HG02678 (cell line): ENCODE measurements around the gene ANK2.

Source experiments
- ATAC-seq: cut with Tn5 transposase; IDR thresholded peaks from one replicate; pipeline ENCODE4 v1.9.1; 2021; ENCODE audit warnings: mild to moderate bottlenecking, moderate library complexity; ENCODE audit not compliant: unreplicated experiment

Gene ANK2

DNA sequence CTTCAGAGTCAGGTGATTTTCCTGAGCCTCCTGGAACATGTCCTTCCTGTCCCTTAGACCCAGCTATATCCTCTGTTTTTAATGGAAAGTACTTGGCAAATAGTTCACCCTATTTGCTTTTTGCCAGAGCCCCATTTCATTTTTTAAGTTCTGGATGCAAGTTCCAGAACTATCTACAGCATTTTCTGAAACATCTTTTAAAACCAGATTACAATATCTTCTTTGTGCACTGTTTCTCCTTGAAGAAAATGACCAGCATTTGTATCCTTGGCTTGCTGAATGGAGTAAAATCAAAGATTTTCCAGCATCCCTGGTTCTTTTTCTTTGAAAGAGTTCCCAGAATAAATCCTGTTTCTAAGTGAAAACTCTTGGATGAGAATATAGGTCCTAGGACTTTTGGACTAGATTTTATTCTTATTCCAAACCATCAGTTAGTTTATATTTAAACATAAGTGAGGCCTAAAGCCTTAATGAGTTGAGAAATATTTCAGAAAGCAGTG is 224.3 kb downstream of the ANK2 start:
- no peak for ATAC-seq

- ATAC-seq: no peak
These were observed 227.2 kb downstream of the ANK2 start for GRCh38 chr4:113276464-113277170.

GRCh38 chr4:113278324-113278934 is 229.0 kb downstream of the ANK2 start:
- peak; percentile 99 for ATAC-seq

DNA sequence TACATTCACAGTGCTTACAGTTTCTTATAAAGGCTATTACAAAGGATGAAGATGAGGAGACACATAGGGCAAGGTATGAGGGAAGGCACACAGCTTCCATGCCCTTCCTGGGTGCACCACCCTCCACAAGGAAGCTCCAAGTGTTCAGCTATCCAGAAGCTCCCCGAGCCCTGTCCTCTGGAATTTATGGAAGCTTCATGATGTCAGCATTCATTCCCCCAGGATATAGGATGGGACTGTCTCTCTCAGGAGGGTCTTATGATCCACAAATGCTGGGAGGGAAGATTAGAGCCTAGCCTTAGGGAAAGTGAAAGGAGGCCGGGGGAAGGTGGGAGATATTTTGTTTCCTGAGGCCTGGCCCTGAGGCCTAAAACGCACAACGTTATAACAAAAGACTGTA is 236.0 kb downstream of the ANK2 start:
- no peak for ATAC-seq

DNA sequence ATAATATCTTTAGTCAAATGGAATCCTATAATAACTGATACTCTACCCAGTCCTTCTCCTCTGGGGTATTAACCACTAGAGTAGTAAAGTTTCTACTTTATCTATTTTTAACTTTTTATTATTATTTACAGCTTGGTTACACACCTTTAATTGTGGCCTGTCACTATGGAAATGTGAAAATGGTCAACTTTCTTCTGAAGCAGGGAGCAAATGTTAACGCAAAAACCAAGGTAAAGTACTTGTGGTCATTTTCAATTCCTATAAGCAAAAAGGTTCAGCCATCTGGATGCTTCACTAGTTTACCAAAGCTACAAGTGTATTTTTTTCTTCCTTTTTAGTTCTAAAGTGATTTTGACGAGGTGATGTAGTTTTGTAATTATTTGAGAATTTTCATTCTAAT is 238.8 kb downstream of the ANK2 start:
- no peak for ATAC-seq

DNA sequence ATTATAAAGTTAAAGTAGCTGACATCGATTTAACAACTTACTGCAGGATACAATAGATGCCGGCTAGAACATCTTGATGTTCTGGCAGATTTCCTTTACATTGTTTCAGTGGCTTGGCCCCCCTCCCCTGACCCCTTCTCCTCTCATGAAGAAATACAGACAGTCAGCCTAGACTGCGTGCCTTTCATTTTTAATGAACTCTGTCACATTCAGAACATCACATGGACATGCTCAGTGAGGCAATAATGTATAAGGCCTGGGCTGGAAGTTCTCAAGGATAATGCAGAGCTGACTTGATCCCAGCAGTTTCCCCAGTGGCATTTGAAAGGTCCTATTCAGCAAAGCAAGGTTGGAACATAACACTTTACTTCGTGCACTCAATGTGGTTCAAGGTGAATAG is 239.2 kb downstream of the ANK2 start:
- ATAC-seq: no peak

DNA sequence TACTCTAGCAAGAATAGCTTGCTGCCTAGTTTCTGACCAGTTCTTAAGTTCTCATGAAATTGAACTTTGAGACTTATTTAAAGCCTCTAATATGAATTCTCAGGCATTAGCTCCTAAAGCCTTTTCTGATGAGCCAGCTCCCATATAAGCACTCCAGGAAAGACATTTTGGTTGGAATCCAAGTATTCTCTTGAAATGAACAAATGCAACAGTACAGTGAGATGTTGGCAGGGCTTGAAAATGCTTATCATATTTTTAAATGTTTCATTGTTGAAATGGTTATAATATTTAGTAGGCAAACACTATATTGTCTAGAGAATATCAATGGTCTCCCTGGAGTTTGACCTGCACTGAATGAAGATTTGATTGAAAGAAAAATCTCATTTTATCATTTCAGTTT is 240.3 kb downstream of the ANK2 start:
- no peak for ATAC-seq

DNA sequence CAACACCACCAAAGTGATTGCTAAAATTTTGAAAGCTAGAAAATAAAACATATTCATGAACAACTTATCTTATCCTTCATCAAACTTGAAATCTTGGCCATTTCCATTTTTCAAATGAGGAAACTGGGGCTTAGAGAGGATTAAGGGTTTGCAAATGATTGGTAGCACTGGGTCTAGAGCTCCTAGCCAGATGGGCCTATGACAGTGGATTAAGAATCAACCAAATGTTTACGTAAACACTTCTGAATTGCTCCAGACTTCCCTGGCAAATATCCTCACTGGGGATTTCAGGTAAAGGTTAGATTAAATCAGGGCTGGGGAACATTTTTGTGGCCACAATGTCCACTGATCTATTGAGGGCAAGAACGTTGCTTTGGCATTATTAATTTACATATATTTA is 241.2 kb downstream of the ANK2 start:
- ATAC-seq: no peak

- ATAC-seq: no peak
These were observed 243.1 kb downstream of the ANK2 start for GRCh38 chr4:113292371-113293042.

- no peak for ATAC-seq
These were observed 243.6 kb downstream of the ANK2 start for GRCh38 chr4:113293043-113293560.

- ATAC-seq: no peak
These were observed 244.2 kb downstream of the ANK2 start for GRCh38 chr4:113293674-113294073.

- ATAC-seq: no peak
These were observed 245.5 kb downstream of the ANK2 start for GRCh38 chr4:113294908-113295307.

DNA sequence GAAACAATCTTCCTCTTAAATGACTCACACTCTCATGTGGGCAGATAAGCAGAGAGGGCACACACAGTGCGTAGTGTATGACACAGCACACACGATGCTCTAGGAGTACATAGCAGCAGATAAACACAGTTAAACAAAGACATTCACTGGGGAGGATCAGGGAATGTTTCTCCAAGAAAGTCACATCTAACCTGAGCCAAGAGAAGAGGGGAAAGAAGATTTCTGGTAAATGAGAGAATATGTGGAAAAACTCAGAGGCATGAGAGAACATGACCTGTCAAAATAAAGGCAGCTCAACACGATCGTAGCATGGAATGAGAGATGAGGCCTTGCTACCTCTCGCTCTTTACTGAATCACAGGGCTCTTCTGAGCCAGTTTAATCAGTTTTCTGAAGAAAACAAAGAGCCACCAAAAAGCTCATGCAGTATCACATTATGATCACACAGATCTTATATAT is 251.0 kb downstream of the ANK2 start:
- no peak for ATAC-seq

- no peak for ATAC-seq
These were observed 252.6 kb downstream of the ANK2 start for GRCh38 chr4:113302051-113302450.

GRCh38 chr4:113303315-113303714 is 253.9 kb downstream of the ANK2 start:
- no peak for ATAC-seq

DNA sequence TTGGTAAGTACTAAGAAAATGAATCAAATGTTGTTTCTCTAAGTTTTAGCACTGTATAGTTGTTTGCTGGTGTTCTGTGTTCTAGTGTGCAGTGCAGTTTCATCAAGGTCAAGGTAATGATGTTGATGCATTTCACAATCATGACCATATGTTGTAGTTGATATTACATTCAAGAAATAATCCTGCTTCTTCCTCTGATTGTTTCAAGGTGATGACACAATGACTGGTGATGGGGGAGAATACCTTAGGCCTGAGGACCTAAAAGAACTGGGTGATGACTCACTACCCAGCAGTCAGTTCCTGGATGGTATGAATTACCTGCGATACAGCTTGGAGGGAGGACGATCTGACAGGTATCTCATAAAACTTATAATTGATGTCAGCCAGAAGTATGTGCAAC is 261.6 kb downstream of the ANK2 start:
- ATAC-seq: no peak

GRCh38 chr4:113312529-113312928 is 263.1 kb downstream of the ANK2 start:
- no peak for ATAC-seq

GRCh38 chr4:113314426-113314825 is 265.0 kb downstream of the ANK2 start:
- no peak for ATAC-seq

DNA sequence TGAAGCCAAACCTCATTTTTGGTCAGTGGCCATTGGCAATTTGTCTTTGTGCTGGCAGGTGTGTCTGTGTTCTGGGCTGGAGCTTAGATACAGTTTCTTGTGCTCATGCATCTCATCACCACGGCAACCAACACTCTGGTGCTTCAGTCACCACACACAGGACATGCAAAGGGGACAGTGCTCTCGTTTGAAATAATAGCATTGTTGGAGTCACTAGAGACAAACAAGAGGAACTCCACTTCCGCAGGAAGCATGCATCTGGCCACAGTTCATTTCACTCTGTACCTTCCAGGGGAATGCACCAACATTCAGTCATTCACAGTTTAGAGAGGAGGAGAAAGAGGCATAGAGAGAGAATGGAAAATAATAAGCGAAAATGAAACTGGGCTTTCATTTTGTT is 267.4 kb downstream of the ANK2 start:
- peak; percentile 95 for ATAC-seq

GRCh38 chr4:113317523-113317922 is 268.1 kb downstream of the ANK2 start:
- ATAC-seq: no peak

DNA sequence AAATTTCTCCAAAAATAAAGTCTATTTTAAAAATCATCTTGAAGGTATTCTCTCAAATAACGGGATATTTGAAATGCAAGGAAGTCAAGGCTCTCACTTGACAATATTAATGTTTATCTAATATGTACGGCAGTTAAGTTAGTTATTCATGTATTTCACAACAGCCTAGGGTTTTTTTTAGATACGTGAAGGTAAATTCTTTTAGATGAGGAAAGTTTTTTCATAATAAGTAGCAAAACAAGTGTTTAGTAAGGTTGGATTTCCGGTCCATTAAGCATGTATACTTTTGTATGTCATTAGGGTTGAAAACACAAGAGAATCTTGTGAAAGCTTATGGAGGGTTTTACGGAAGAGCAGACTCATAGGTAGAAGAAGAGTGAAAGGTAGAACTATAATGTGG is 273.3 kb downstream of the ANK2 start:
- no peak for ATAC-seq
